GM04503 (cell line): ENCODE results near the gene BTBD6.

Source experiments
- DNase-seq: peaks from one replicate; pipeline ENCODE4 v3.0.0-alpha.2; 2012; ENCODE audit warnings: low read depth

BTBD6 gene

GRCh38 chr14:105248368-105249181 is at the start of gene BTBD6:
TSS of gene BTBD6 (plus strand) at chr14:105248533. CDS start at chr14:105248712, 179 bp downstream.
- DNase-seq = peak; percentile 21

- no peak for DNase-seq
Measured at GRCh38 chr14:105198588-105198987, 49.7 kb upstream of the BTBD6 start.

- no peak for DNase-seq
Measured at GRCh38 chr14:105199093-105199492, 49.2 kb upstream of the BTBD6 start.

GRCh38 chr14:105200074-105200473 is 48.3 kb upstream of the BTBD6 start:
- DNase-seq = no peak

GRCh38 chr14:105200641-105201040 is 47.7 kb upstream of the BTBD6 start:
- DNase-seq = no peak

- DNase-seq = no peak
Measured at GRCh38 chr14:105201156-105201924, 47.0 kb upstream of the BTBD6 start.

GRCh38 chr14:105201925-105202513 is 46.3 kb upstream of the BTBD6 start:
- no peak for DNase-seq

- no peak for DNase-seq
Measured at GRCh38 chr14:105203057-105203531, 45.2 kb upstream of the BTBD6 start.

GRCh38 chr14:105203701-105204100 is 44.6 kb upstream of the BTBD6 start:
- DNase-seq = no peak

- DNase-seq = no peak
Measured at GRCh38 chr14:105204206-105204930, 44.0 kb upstream of the BTBD6 start.

- no peak for DNase-seq
Measured at GRCh38 chr14:105204931-105205672, 43.2 kb upstream of the BTBD6 start.

GRCh38 chr14:105205673-105206208 is 42.6 kb upstream of the BTBD6 start:
- DNase-seq = no peak

GRCh38 chr14:105206873-105207272 is 41.5 kb upstream of the BTBD6 start:
- DNase-seq = no peak

GRCh38 chr14:105207460-105207901 is 40.9 kb upstream of the BTBD6 start:
- no peak for DNase-seq

GRCh38 chr14:105207996-105208737 is 40.2 kb upstream of the BTBD6 start:
- DNase-seq = no peak

- DNase-seq = no peak
Measured at GRCh38 chr14:105208738-105209075, 39.6 kb upstream of the BTBD6 start.

GRCh38 chr14:105209091-105209490 is 39.2 kb upstream of the BTBD6 start:
- DNase-seq = no peak

GRCh38 chr14:105209646-105210045 is 38.7 kb upstream of the BTBD6 start:
- no peak for DNase-seq

- DNase-seq = no peak
Measured at GRCh38 chr14:105210266-105211025, 37.9 kb upstream of the BTBD6 start.
